Fibroblast of the conjunctiva (primary cell): ENCODE results near the gene SYNGR1.
A peak's percentile ranks its signal among the peaks of the same experiment; 100 is the strongest.

Experiments used
- DNase-seq: peaks from one replicate; pipeline ENCODE4 v3.0.0-alpha.2; 2010; ENCODE audit warnings: low read depth

Gene SYNGR1, protein sequence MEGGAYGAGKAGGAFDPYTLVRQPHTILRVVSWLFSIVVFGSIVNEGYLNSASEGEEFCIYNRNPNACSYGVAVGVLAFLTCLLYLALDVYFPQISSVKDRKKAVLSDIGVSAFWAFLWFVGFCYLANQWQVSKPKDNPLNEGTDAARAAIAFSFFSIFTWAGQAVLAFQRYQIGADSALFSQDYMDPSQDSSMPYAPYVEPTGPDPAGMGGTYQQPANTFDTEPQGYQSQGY

GRCh38 chr22:39349967-39350726 is at the start of gene SYNGR1:
SYNGR1 (plus strand) TSS chr22:39349991; CDS start chr22:39350011, 20 bp downstream.
- no peak for DNase-seq

GRCh38 chr22:39300186-39300830 is 49.5 kb upstream of the SYNGR1 start:
- no peak for DNase-seq

GRCh38 chr22:39301108-39301507 is 48.7 kb upstream of the SYNGR1 start:
- DNase-seq, result no peak

- DNase-seq, result no peak
Observed at GRCh38 chr22:39301926-39302325, 47.9 kb upstream of the SYNGR1 start.

GRCh38 chr22:39302431-39302960 is 47.3 kb upstream of the SYNGR1 start:
- DNase-seq, result no peak

GRCh38 chr22:39303358-39303757 is 46.4 kb upstream of the SYNGR1 start:
- DNase-seq, result no peak

DNA sequence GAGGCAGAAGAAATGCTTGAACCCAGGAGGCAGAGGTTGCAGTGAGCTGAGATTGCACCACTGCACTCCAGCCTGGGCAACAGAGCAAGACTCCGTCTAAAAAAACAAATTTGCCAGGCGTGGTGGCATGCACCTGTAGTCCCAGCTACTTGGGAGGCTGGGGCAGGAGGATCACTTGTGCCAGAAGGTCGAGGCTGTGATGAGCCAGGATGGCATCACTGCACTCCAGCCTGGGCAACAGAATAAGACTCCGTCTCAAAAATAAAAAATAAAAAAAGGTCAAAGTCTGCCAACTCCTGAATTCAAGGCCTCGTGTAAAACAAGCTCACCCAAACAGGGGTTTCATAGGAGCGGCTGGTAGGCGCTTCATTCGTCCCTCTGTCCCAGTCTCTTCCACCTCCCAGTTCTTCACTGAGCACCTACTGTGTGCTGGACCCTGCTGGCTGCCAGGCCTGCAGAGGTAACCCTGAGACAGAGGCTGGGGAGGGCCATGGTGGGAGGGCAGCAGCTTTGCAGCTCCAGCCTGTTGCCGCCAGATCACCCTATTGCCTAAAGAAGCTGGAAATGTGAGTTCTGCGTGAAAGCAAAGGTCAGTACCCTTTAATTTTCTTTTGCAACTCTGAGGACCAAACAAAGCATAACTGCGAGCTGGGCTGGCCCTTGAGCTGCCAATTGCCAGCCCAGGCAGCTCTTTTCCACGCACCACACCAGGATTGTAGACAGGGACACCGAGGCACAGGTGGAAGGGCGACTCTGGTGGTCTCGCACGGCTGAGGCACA is 45.7 kb upstream of the SYNGR1 start:
- no peak for DNase-seq

DNA sequence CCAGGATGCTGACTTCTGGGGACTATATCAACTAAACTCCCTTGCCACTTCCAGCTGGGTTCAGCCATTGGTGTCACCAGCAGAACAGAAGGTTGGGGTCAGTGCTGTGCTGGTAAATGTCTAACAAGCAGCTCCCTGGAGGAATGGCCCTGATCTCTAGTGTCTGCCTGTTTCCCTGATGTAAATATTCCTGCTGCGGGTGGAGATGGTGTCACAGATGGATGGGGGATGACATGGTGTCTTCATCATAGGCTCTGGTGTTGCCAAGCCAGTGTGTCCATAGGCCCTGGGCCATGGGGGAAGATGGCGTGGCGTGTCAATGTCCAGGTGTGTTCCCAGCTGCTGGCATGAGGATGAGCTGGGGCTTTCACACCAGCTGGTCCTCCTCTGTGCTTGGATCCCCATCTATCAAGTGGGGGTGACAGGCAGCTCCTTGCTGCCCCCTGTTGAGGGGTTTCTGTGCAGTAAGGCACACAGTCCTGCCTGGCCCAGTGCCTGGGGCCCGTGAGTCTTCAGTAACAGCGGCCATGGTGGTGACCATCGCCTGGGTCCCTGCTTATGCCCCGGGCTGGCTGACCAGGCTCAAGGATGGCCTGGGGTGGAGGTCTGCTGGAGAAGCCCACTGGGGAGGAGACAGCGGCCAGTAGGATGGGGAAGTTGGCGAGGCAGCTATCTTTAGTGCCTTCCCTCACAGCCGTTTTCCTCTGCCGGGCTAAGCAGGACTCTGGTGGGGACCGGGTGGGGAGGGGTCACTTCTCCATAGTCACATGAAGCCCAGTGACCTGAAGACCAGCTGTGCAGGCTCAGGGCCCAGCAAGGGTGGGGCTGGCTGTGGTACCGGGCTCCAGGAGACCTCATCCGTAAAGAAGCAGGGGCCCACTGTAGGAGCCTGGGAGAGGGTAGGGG is 43.1 kb upstream of the SYNGR1 start:
- no peak for DNase-seq

DNA sequence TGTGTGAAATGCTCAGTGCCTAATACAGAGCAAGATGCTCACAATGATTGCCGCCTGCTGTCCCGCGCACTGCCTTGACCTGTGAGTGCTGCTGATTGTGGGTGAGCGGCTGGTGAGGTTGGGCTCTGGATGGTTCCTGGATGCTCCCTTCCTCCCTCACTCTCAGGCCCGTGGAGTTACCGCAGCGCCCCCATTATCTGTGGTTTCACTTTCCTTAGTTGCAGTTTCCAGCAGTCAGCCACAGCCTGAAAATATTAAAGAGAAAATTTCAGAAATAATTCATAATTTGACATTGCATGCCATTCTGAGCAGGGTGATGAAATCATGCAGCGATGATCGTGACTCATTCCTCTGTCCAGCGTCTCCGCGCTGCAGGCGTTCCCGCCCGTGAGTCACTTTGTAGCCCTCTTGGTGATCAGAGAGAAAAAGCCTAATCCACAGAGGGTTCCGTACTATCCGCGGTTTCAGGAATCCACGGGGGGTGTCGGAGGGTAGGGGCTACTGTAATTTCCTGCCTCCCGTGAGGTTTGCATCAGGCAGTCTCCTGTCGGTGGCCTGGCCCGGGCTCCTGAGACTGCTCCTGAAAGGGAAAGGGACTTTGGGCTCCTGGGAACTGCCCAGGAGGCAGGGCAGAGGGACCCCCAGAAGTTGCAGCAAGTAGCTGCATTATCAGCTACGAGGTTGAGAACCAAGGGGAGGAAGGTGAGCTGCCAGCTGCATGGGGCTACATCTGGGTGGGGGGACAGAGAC is 41.0 kb upstream of the SYNGR1 start:
- peak; percentile 92 for DNase-seq

DNA sequence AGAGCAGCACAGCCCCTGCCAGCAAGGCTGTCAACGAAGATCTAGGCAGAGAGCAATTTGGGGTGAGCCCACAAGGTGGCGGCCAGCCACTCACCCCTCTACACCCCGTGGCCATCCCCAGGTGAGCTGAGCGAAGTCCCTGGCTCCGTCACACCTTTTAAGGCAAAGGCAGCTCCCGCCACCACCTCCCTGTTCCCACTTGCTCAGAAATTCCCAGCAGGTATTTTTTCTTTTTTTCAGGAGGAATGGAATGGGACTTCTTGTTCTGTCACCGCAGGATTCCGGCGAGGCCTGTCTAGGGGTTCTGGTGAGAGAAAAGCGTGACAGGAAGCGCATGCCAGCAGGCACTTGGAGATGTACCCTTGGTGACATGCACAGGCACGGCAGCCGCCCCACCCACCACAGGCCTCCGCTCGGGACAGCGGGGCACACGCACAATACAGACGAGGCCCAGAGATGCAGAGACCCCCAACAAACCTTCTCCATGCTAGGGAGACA is 40.4 kb upstream of the SYNGR1 start:
- no peak for DNase-seq

GRCh38 chr22:39309881-39310714 is 39.7 kb upstream of the SYNGR1 start:
- DNase-seq, result no peak

GRCh38 chr22:39311592-39312400 is 38.0 kb upstream of the SYNGR1 start:
- no peak for DNase-seq

GRCh38 chr22:39312410-39312809 is 37.4 kb upstream of the SYNGR1 start:
- DNase-seq, result no peak

DNA sequence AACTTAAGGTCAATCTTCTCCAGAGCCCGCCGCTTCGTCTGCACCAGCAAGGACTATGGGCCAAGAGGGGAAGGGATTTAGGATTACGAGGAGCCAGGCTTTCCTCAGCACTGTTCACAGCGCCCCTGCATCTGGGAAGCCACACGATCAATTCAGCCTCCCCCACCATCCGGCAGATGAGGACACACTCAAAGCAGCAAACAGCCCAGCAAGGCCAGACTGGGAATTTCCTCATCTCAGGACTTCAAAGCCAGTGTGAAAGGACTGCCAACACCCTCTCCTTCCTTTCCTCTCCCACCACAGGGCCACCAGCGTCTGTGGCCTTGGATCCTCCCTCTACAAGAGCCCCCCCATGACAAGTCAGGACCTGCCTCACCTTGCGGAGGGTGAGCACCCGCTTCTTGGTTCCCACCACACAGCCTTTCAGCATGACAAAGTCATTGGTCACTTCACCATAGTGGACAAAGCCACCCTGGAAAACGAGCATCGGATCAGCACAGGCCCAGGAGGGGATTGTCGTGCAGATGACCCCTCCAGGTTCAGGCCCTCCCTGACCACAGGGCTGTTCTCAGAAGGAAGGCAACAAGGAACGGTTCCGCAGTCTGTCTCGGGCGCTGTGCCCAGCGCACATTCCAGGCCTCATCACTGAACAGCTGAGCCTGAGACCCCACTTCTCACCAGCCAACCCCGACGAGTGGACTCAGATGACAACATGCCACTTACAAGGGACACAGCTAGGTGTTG is 36.4 kb upstream of the SYNGR1 start:
- DNase-seq, result no peak

DNA sequence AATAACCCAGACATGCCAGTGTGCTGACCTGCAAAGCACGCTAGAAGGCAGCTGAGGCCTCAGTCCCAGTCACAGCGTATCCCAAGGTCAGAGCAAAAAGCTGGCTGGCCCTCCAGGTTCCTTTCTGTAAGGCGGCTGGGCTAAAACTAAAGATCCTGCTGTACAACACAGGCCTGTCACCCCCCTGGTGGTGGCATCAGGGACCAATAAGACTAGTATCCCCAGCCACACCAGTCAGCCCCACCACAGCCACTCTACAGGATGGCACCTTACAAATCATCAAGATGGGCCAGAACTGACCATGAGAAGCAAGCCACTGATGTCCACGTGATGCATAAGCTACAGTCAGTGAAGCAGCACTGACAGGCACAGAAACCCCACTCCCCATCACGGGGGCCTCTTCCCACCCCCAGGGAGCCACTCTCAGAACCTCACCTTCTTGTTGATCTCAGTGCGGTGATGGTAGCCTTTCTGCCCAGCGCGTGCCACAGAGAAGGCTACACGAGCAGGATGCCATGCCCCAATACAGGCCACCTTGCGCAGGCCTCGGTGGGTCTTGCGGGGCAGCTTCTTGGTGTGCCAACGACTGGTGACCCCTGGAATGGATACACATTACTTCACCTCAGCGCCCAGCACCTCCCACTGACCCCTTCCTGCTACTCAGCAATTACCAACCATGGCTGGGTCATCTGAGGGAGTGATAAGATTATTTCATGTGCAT is 35.4 kb upstream of the SYNGR1 start:
- no peak for DNase-seq

- no peak for DNase-seq
Observed at GRCh38 chr22:39315389-39315788, 34.4 kb upstream of the SYNGR1 start.
